ENCODE measurements around the gene SVOP. TPM values are rescaled to one million over a fixed set of nuclear protein-coding genes. Genes with fewer than 3 reads are reported as not detected.

The SVOP gene
- total RNA-seq, 2 experiments from 2014 or later: not detected

DNA sequence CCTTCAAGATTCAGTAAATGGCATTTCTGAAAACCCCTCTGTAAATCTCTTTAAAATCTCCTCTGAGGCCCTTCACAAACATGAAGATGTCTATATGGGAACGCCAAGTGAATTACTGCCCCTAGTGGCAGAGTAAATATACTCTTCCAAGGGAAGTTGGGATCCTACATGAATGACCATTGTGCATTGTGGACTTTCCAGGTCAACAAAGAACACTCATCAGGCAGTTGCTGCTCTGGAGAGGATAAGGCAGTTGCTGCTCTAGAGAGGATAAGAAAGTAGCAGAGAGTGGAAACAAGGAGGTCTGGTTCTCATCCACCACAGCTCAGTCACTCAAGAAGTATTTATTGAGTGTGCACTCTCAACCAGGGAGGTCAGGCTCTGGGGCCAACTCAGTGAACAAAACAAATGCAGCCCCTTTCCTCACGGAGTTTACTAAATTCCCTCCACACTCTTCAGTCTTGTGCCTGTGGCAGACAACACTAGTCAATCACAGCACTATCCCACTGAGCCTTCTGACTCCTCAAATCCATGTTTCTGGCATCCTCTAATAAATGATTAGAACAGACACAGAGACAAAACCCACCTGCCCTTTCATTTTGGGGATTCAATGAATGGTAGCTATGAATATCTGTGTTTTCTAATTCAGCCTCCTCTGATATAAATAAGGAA is 52.9 kb downstream of the SVOP start:
- Histone ChIP-seq H3K9me2 (ENCODE audit: insufficient read depth, low read length) (no peaks in the 10 kb centered on the region), H3K4me2 (ENCODE audit: low read length) (no peak overlapping the region), H3K4me1 (ENCODE audit: insufficient read depth, low read length, poor library complexity, severe bottlenecking) (peaks cover 12% of the 10 kb centered on the region), H3K79me2 (ENCODE audit: insufficient read depth, low read depth, low read length) (no peaks in the 10 kb centered on the region), H3K9me3 (ENCODE audit: low read length) (no peaks in the 10 kb centered on the region), H2AFZ (ENCODE audit: low read length) (no peak overlapping the region), H3K27ac (ENCODE audit: low read depth, low read length, poor library complexity, severe bottlenecking) (no peak overlapping the region), H3K36me3 (ENCODE audit: insufficient read depth, low read length) (no peaks in the 10 kb centered on the region), H4K20me1 (ENCODE audit: insufficient read depth, low read length) (no peaks in the 10 kb centered on the region), H3K4me3 (ENCODE audit: low read depth, low read length, poor library complexity, severe bottlenecking) (no peak overlapping the region)
- intact Hi-C loops (cut with micrococcal nuclease; ENCODE audit: unreplicated experiment): loop anchor here (5.0 kb wide), 1 partner anchor 124 kb away; the partner anchor contains the start of gene ALKBH2
- BruUV-seq (replicated peaks): no TSS peak
- TF ChIP-seq EZH2phosphoT487 (IDR thresholded peaks at IDR 0.05; ENCODE audit: borderline replicate concordance, low read depth, low read length): no peak
- TF ChIP-seq CTCF (conservative IDR thresholded peaks at IDR 0.05; ENCODE audit: low read length): peak; percentile 91
- DNase-seq (ENCODE audit: low spot score): peak; percentile 57
- CTCF ChIA-PET (ENCODE audit: unreplicated experiment): no interaction called here
- POLR2A ChIA-PET: interaction anchor here (1.3 kb wide), 1 partner anchor 10 kb away, joined by 3 read pairs; no protein-coding TSS in a partner anchor

DNA sequence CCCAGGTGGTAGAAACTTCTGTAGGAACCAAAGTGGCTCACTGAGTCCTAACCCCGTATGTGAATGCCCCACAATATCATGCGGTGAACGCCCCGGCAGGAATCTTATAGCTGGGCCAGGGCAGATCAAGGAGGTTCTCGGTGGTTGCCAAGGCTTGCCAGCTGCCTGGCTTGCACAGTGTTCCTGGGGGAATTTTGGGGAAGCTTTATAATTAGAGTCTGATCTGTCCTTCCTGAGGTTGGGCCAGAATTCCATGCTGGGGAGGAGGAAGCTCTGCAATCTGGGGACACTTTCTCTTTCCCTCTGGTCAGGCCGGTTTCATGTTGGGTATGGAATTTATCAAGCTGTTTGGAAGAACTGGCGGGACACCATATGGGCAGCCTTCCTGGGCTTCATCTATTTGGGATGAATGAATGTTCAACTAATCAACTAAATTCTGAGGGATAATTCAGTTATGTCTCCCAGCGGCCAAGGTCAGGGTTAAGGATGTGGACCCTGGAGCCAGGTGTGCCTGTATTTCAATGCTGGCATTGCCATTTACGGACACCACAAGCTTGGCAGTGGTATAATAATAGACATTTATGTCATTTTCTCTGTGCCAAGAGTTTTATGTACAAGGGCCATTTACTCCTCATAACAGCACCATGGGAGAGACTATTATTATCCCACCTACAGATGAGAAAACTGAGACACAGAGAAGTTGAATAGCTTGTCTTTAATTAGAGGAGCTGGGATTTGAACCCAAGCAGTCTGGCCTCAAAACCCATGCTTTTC is 54.3 kb downstream of the SVOP start:
- intact Hi-C loops (cut with micrococcal nuclease; ENCODE audit: unreplicated experiment): loop anchor here (5.0 kb wide), 1 partner anchor 126 kb away; the partner anchor contains the start of gene ALKBH2
- BruUV-seq (replicated peaks): no TSS peak
- POLR2A ChIA-PET: interaction anchor here (0.6 to 0.8 kb wide), 2 partner anchors 43 to 250 kb away, joined by 3 to 4 read pairs; no protein-coding TSS in a partner anchor

More for the DNA sequence above, 54.3 kb downstream of the SVOP start:
- CTCF ChIA-PET (ENCODE audit: unreplicated experiment): no interaction called here
- H3K4me1 ChIP-seq (ENCODE audit: insufficient read depth, low read length, poor library complexity, severe bottlenecking): no peaks in the 10 kb centered on the region
- H3K4me3 ChIP-seq (ENCODE audit: low read depth, low read length, poor library complexity, severe bottlenecking): no peak overlapping the region
- H3K4me2 ChIP-seq (ENCODE audit: low read length): no peak overlapping the region
- no peak for TF ChIP-seq EZH2phosphoT487 (IDR thresholded peaks at IDR 0.05; ENCODE audit: borderline replicate concordance, low read depth, low read length)
- TF ChIP-seq CTCF (conservative IDR thresholded peaks at IDR 0.05; ENCODE audit: low read length): no peak
- H3K9me2 ChIP-seq (ENCODE audit: insufficient read depth, low read length): no peaks in the 10 kb centered on the region
- H3K27ac ChIP-seq (ENCODE audit: low read depth, low read length, poor library complexity, severe bottlenecking): no peak overlapping the region
- no peak for DNase-seq (ENCODE audit: low spot score)
- H3K9me3 ChIP-seq (ENCODE audit: low read length): no peaks in the 10 kb centered on the region
- H3K79me2 ChIP-seq (ENCODE audit: insufficient read depth, low read depth, low read length): no peaks in the 10 kb centered on the region
- no peaks in the 10 kb centered on the region for H3K36me3 ChIP-seq (ENCODE audit: insufficient read depth, low read length)
- no peak overlapping the region for H2AFZ ChIP-seq (ENCODE audit: low read length)
- no peaks in the 10 kb centered on the region for H4K20me1 ChIP-seq (ENCODE audit: insufficient read depth, low read length)

Measured in OCI-LY7 (cell line).